HG02571 (cell line): ENCODE results near the gene HLA-DQA2.
"Not testable (repeated sequence)": the region's sequence is repeated elsewhere in the genome, so short reads cannot be mapped to it uniquely, and the experiment has no call there.

Experiments used
- ATAC-seq: cut with Tn5 transposase; IDR thresholded peaks from one replicate; pipeline ENCODE4 v1.9.1; 2021; ENCODE audit warnings: mild to moderate bottlenecking, moderate library complexity; ENCODE audit not compliant: unreplicated experiment

HLA-DQA2 gene

GRCh38 chr6:32741031-32741960, at the start of gene HLA-DQA2:
TSS of gene HLA-DQA2 (plus strand) at chr6:32741391. CDS start at chr6:32741444, 53 bp downstream.
- no peak for ATAC-seq

GRCh38 chr6:32692019-32692418, 49.2 kb upstream of the HLA-DQA2 start:
- ATAC-seq, result no peak

GRCh38 chr6:32697031-32697430, 44.2 kb upstream of the HLA-DQA2 start:
- ATAC-seq, result no peak

GRCh38 chr6:32700391-32701040, 40.7 kb upstream of the HLA-DQA2 start:
- no peak for ATAC-seq

GRCh38 chr6:32703347-32703746, 37.8 kb upstream of the HLA-DQA2 start:
- no peak for ATAC-seq

- ATAC-seq, result not testable (repeated sequence)
Measured at GRCh38 chr6:32705164-32705563, 36.0 kb upstream of the HLA-DQA2 start.

GRCh38 chr6:32709625-32710024, 31.6 kb upstream of the HLA-DQA2 start:
- ATAC-seq, result no peak

- ATAC-seq, result no peak
Measured at GRCh38 chr6:32713241-32713640, 27.9 kb upstream of the HLA-DQA2 start.

GRCh38 chr6:32716396-32716795, 24.8 kb upstream of the HLA-DQA2 start:
- ATAC-seq, result no peak

- ATAC-seq, result no peak
Measured at GRCh38 chr6:32718879-32719278, 22.3 kb upstream of the HLA-DQA2 start.

- no peak for ATAC-seq
Measured at GRCh38 chr6:32738126-32738525, 3.1 kb upstream of the HLA-DQA2 start.

- ATAC-seq, result no peak
Measured at GRCh38 chr6:32742374-32742773, 1.2 kb downstream of the HLA-DQA2 start.

- ATAC-seq, result no peak
Measured at GRCh38 chr6:32744776-32745175, 3.6 kb downstream of the HLA-DQA2 start.

- ATAC-seq, result not testable (repeated sequence)
Measured at GRCh38 chr6:32745649-32746048, 4.5 kb downstream of the HLA-DQA2 start.

- no peak for ATAC-seq
Measured at GRCh38 chr6:32752580-32752979, 11.4 kb downstream of the HLA-DQA2 start.

- ATAC-seq, result no peak
Measured at GRCh38 chr6:32759669-32760068, 18.5 kb downstream of the HLA-DQA2 start.

GRCh38 chr6:32761072-32761471, 19.9 kb downstream of the HLA-DQA2 start:
- ATAC-seq, result no peak

- ATAC-seq, result no peak
Measured at GRCh38 chr6:32761548-32761947, 20.4 kb downstream of the HLA-DQA2 start.

- no peak for ATAC-seq
Measured at GRCh38 chr6:32763421-32763820, 22.2 kb downstream of the HLA-DQA2 start, which contains the start of gene HLA-DQB2. TSS of gene HLA-DQB2 (minus strand) at chr6:32763532. CDS start at chr6:32763470, 62 bp downstream.

GRCh38 chr6:32764048-32764447, 22.9 kb downstream of the HLA-DQA2 start:
- no peak for ATAC-seq

- ATAC-seq, result no peak
Measured at GRCh38 chr6:32772656-32773055, 31.5 kb downstream of the HLA-DQA2 start.

- ATAC-seq, result no peak
Measured at GRCh38 chr6:32774426-32774825, 33.2 kb downstream of the HLA-DQA2 start.
